ENCODE data around the gene ACO1. TPM values are rescaled to one million over a fixed set of nuclear protein-coding genes. Genes with fewer than 3 reads are reported as not detected.

Gene ACO1
- total and polyA plus RNA-seq, 4 donors, result 12.5 to 47.1 (median 21.9) TPM

GRCh38 chr9:32340361-32340760 lies 44.1 kb upstream of the ACO1 start:
- 68 to 69% methylated on average over 5 of the region's 5 CpGs for WGBS, 2 donors
- no peak for DNase-seq
- Histone ChIP-seq H3K4me1 (ENCODE audit: control insufficient read depth in 5 of 5, insufficient read depth in 5 of 5, low read length in 5 of 5) (peaks cover 0 to 1% (median 0%) of the 10 kb centered on the region in 5 donors), H3K36me3 (ENCODE audit: control insufficient read depth in 4 of 4, insufficient read depth in 4 of 4, low read length in 4 of 4) (no peaks in the 10 kb centered on the region), H3K9me3 (ENCODE audit: control insufficient read depth in 4 of 4, insufficient read depth in 3 of 4, low read length in 3 of 4) (no peaks in the 10 kb centered on the region), H3K9ac (ENCODE audit: insufficient read depth in 1 of 2, low read length in 2 of 2) (no peak overlapping the region), H3K27ac (ENCODE audit: low read depth in 1 of 2, low read length in 1 of 2) (no peak overlapping the region), H3K27me3 (ENCODE audit: control insufficient read depth in 3 of 3, insufficient read depth in 3 of 3, low read length in 2 of 3) (no peaks in the 10 kb centered on the region), H3K4me3 (no peak overlapping the region)
- no peak for TF ChIP-seq CTCF (IDR thresholded peaks at IDR 0.05; ENCODE audit: control extremely low read depth, extremely low read depth)
- ATAC-seq (ENCODE audit: insufficient read depth, low FRiP score), result no peak

GRCh38 chr9:32344551-32345182 lies 39.8 kb upstream of the ACO1 start:
- Histone ChIP-seq H3K9ac (ENCODE audit: insufficient read depth in 1 of 2, low read length in 2 of 2) (no peak overlapping the region), H3K4me1 (ENCODE audit: control insufficient read depth in 5 of 5, insufficient read depth in 5 of 5, low read length in 5 of 5) (peaks cover 0 to 2% (median 0%) of the 10 kb centered on the region in 5 donors), H3K27ac (ENCODE audit: low read depth in 1 of 2, low read length in 1 of 2) (no peak overlapping the region), H3K9me3 (ENCODE audit: control insufficient read depth in 4 of 4, insufficient read depth in 3 of 4, low read length in 3 of 4) (no peaks in the 10 kb centered on the region), H3K27me3 (ENCODE audit: control insufficient read depth in 3 of 3, insufficient read depth in 3 of 3, low read length in 2 of 3) (no peaks in the 10 kb centered on the region), H3K36me3 (ENCODE audit: control insufficient read depth in 4 of 4, insufficient read depth in 4 of 4, low read length in 4 of 4) (no peaks in the 10 kb centered on the region), H3K4me3 (no peak overlapping the region)
- 55 to 76% methylated on average over 6 of the region's 6 CpGs for WGBS, 2 donors
- peak in 1 of 3 donors; percentile 28 for DNase-seq
- no peak for ATAC-seq (ENCODE audit: insufficient read depth, low FRiP score)
- no peak for TF ChIP-seq CTCF (IDR thresholded peaks at IDR 0.05; ENCODE audit: control extremely low read depth, extremely low read depth)

GRCh38 chr9:32345243-32345642 lies 39.2 kb upstream of the ACO1 start:
- DNase-seq (no peak), ATAC-seq (ENCODE audit: insufficient read depth, low FRiP score) (no peak)
- Histone ChIP-seq H3K4me1 (ENCODE audit: control insufficient read depth in 5 of 5, insufficient read depth in 5 of 5, low read length in 5 of 5) (peaks cover 0 to 2% (median 0%) of the 10 kb centered on the region in 5 donors), H3K9ac (ENCODE audit: insufficient read depth in 1 of 2, low read length in 2 of 2) (no peak overlapping the region), H3K27me3 (ENCODE audit: control insufficient read depth in 3 of 3, insufficient read depth in 3 of 3, low read length in 2 of 3) (no peaks in the 10 kb centered on the region), H3K27ac (ENCODE audit: low read depth in 1 of 2, low read length in 1 of 2) (no peak overlapping the region), H3K36me3 (ENCODE audit: control insufficient read depth in 4 of 4, insufficient read depth in 4 of 4, low read length in 4 of 4) (no peaks in the 10 kb centered on the region), H3K9me3 (ENCODE audit: control insufficient read depth in 4 of 4, insufficient read depth in 3 of 4, low read length in 3 of 4) (no peaks in the 10 kb centered on the region), H3K4me3 (peak overlapping the region; percentile 13)
- 56 to 82% methylated on average over 5 of the region's 5 CpGs for WGBS, 2 donors
- no peak for TF ChIP-seq CTCF (IDR thresholded peaks at IDR 0.05; ENCODE audit: control extremely low read depth, extremely low read depth)

- Histone ChIP-seq H3K4me3 (no peak overlapping the region), H3K27ac (ENCODE audit: low read depth in 1 of 2, low read length in 1 of 2) (no peak overlapping the region), H3K36me3 (ENCODE audit: control insufficient read depth in 4 of 4, insufficient read depth in 4 of 4, low read length in 4 of 4) (no peaks in the 10 kb centered on the region), H3K9ac (ENCODE audit: insufficient read depth in 1 of 2, low read length in 2 of 2) (no peak overlapping the region), H3K4me1 (ENCODE audit: control insufficient read depth in 5 of 5, insufficient read depth in 5 of 5, low read length in 5 of 5) (peaks cover 0 to 2% (median 0%) of the 10 kb centered on the region in 5 donors), H3K27me3 (ENCODE audit: control insufficient read depth in 3 of 3, insufficient read depth in 3 of 3, low read length in 2 of 3) (no peaks in the 10 kb centered on the region), H3K9me3 (ENCODE audit: control insufficient read depth in 4 of 4, insufficient read depth in 3 of 4, low read length in 3 of 4) (no peaks in the 10 kb centered on the region)
- 80% methylated on average over 2 of the region's 2 CpGs for WGBS, 2 donors
- ATAC-seq (ENCODE audit: insufficient read depth, low FRiP score) (no peak), DNase-seq (no peak)
- no peak for TF ChIP-seq CTCF (IDR thresholded peaks at IDR 0.05; ENCODE audit: control extremely low read depth, extremely low read depth)
These were observed 36.9 kb upstream of the ACO1 start for GRCh38 chr9:32347571-32347970.

Measured in lung (tissue), 12 donors.